ENCODE data around the gene CCNL1.
A peak's percentile ranks its signal among the peaks of the same experiment; 100 is the strongest.
"Not testable (repeated sequence)": the region's sequence is repeated elsewhere in the genome, so short reads cannot be mapped to it uniquely, and the experiment has no call there.

CCNL1 gene

GRCh38 chr3:157122116-157122515 lies 37.8 kb downstream of the CCNL1 start:
- DNase-seq: peak; percentile 95

GRCh38 chr3:157121522-157121921 lies 38.4 kb downstream of the CCNL1 start:
- no peak for DNase-seq

- no peak for DNase-seq
These were observed 39.7 kb downstream of the CCNL1 start for GRCh38 chr3:157120071-157120892.

- no peak for DNase-seq
These were observed 40.5 kb downstream of the CCNL1 start for GRCh38 chr3:157119369-157119951.

- DNase-seq: no peak
These were observed 41.9 kb downstream of the CCNL1 start for GRCh38 chr3:157117875-157118654.

- DNase-seq: no peak
These were observed 42.7 kb downstream of the CCNL1 start for GRCh38 chr3:157117206-157117605.

- no peak for DNase-seq
These were observed 43.9 kb downstream of the CCNL1 start for GRCh38 chr3:157116017-157116416.

- DNase-seq: no peak
These were observed 44.6 kb downstream of the CCNL1 start for GRCh38 chr3:157115069-157116006.

GRCh38 chr3:157113832-157114505 lies 46.0 kb downstream of the CCNL1 start:
- no peak for DNase-seq

GRCh38 chr3:157112536-157112935 lies 47.4 kb downstream of the CCNL1 start:
- no peak for DNase-seq

GRCh38 chr3:157111518-157111917 lies 48.4 kb downstream of the CCNL1 start:
- peak; percentile 30 for DNase-seq

- no peak for DNase-seq
These were observed 49.1 kb downstream of the CCNL1 start for GRCh38 chr3:157110761-157111278.

GRCh38 chr3:157109267-157110141 lies 50.4 kb downstream of the CCNL1 start:
- DNase-seq: no peak

GRCh38 chr3:157107644-157108133 lies 52.3 kb downstream of the CCNL1 start:
- no peak for DNase-seq

GRCh38 chr3:157107037-157107436 lies 52.9 kb downstream of the CCNL1 start:
- no peak for DNase-seq

GRCh38 chr3:157104928-157105652 lies 54.9 kb downstream of the CCNL1 start:
- DNase-seq: no peak

GRCh38 chr3:157104521-157104920 lies 55.4 kb downstream of the CCNL1 start:
- DNase-seq: peak; percentile 56

GRCh38 chr3:157103860-157104259 lies 56.1 kb downstream of the CCNL1 start:
- no peak for DNase-seq

- no peak for DNase-seq
These were observed 56.7 kb downstream of the CCNL1 start for GRCh38 chr3:157103280-157103679.

GRCh38 chr3:157102595-157102994 lies 57.4 kb downstream of the CCNL1 start:
- not testable (repeated sequence) for DNase-seq
